GM19035 (cell line): ENCODE results near the gene SYTL1.
"Not testable (repeated sequence)": the region's sequence is repeated elsewhere in the genome, so short reads cannot be mapped to it uniquely, and the experiment has no call there.

Experiments
- ATAC-seq: cut with Tn5 transposase; IDR thresholded peaks from one replicate; pipeline ENCODE4 v1.9.1; 2021; ENCODE audit not compliant: unreplicated experiment

Gene SYTL1

GRCh38 chr1:27383039-27383605 is 41.3 kb downstream of the SYTL1 start, which contains the start of gene CD164L2:
CD164L2 (minus strand) TSS chr1:27383333; CDS start chr1:27383239, 94 bp downstream.
- no peak for ATAC-seq

GRCh38 chr1:27383661-27384060 is 41.8 kb downstream of the SYTL1 start:
- ATAC-seq = no peak

GRCh38 chr1:27384797-27385196 is 43.0 kb downstream of the SYTL1 start:
- ATAC-seq = not testable (repeated sequence)

- ATAC-seq = no peak
These were observed 46.6 kb downstream of the SYTL1 start for GRCh38 chr1:27388337-27389005.

GRCh38 chr1:27391511-27392095 is 49.8 kb downstream of the SYTL1 start:
- no peak for ATAC-seq

GRCh38 chr1:27392096-27392777 is 50.4 kb downstream of the SYTL1 start, which contains the start of gene GPR3:
GPR3 (plus strand) TSS chr1:27392622; CDS start chr1:27393799, 1,177 bp downstream.
- peak; percentile 82 for ATAC-seq

- no peak for ATAC-seq
These were observed 51.2 kb downstream of the SYTL1 start for GRCh38 chr1:27392778-27393635.

- no peak for ATAC-seq
These were observed 51.9 kb downstream of the SYTL1 start for GRCh38 chr1:27393641-27394281.

GRCh38 chr1:27394282-27394658 is 52.4 kb downstream of the SYTL1 start:
- ATAC-seq = no peak

- no peak for ATAC-seq
These were observed 53.1 kb downstream of the SYTL1 start for GRCh38 chr1:27394925-27395324.

GRCh38 chr1:27395441-27396195 is 53.8 kb downstream of the SYTL1 start:
- ATAC-seq = no peak

GRCh38 chr1:27397110-27397509 is 55.3 kb downstream of the SYTL1 start:
- ATAC-seq = no peak

GRCh38 chr1:27397749-27398148 is 55.9 kb downstream of the SYTL1 start:
- no peak for ATAC-seq

- ATAC-seq = no peak
These were observed 56.8 kb downstream of the SYTL1 start for GRCh38 chr1:27398405-27399149.

GRCh38 chr1:27399251-27400025 is 57.6 kb downstream of the SYTL1 start:
- ATAC-seq = no peak

GRCh38 chr1:27400082-27400962 is 58.5 kb downstream of the SYTL1 start:
- ATAC-seq = no peak

- ATAC-seq = no peak
These were observed 59.1 kb downstream of the SYTL1 start for GRCh38 chr1:27400963-27401341.
